GM12878 (cell line): ENCODE results near the gene MRPL50. TPM values are rescaled to one million over a fixed set of nuclear protein-coding genes. Genes with fewer than 3 reads are reported as not detected.

Experiments
- ATAC-seq: fragments of 200-7000 bp; cut with Tn5 transposase; 3 replicates; pipeline ENCODE4 v1.9.1; 2020; ENCODE audit warnings: mild to moderate bottlenecking, moderate library complexity
- BruUV-seq: library from RNA; stranded (reverse); fragments of 400-500 nt; replicated peaks from 2 replicates; lab custom pipeline; 2021; lab: Mats Ljungman, UMichigan
- CTCF ChIA-PET: fragments of 300-600 bp; sonication (Branson Sonifier 250); formaldehyde crosslinking; extraction: SDS; loops from one replicate; lab custom pipeline; 2021; ENCODE audit warnings: inconsistent platforms; lab: Yijun Ruan, JAX
- POLR2A ChIA-PET: fragments of 350-600 bp; formaldehyde crosslinking; extraction: SDS; loops from one replicate; lab custom pipeline; 2021; ENCODE audit warnings: inconsistent platforms; lab: Charles Lee
- RAD21 ChIA-PET: fragments of 300-600 bp; sonication (Branson Sonifier 250); formaldehyde crosslinking; loops from one replicate; lab custom pipeline; 2023; ENCODE audit warnings: antibody characterized with exemption; ENCODE audit not compliant: unreplicated experiment; lab: Charles Lee
- SMC1A ChIA-PET: fragments of 300-600 bp; sonication (Branson Sonifier 250); formaldehyde crosslinking; loops from one replicate; lab custom pipeline; 2023; ENCODE audit not compliant: unreplicated experiment, uncharacterized antibody; lab: Charles Lee
- DNase-seq: peaks from one replicate; pipeline ENCODE4 v3.0.0-alpha.2; 2011; ENCODE audit warnings: low read depth, low spot score
- FAIRE-seq: peaks from 3 replicates; lab custom pipeline; 2011; peaks lifted over from hg19 to GRCh38; lab: Jason Lieb, UNC
- H2AFZ ChIP-seq: 2 replicates; pipeline ENCODE4 v1.6.0; 2011; ENCODE audit warnings: low read depth, low read length, control low read depth; ENCODE audit not compliant: control insufficient read depth
- H3K27ac ChIP-seq: 2 replicates; pipeline ENCODE4 v1.5.1; 2011; ENCODE audit warnings: control low read depth; ENCODE audit not compliant: control insufficient read depth, insufficient read depth
- H3K27me3 ChIP-seq, 2 experiments: replicated peaks in 1 of 2; 2 replicates each; pipeline versions ENCODE4 v1.6.0 to v1.6.1; 2011; ENCODE audit warnings: low read length in 1 of 2; ENCODE audit not compliant: control insufficient read depth in 2 of 2, insufficient read depth in 2 of 2
- H3K36me3 ChIP-seq, 2 experiments: 2 replicates each; pipeline ENCODE4 v1.5.1; 2011; ENCODE audit warnings: low read length in 1 of 2; ENCODE audit not compliant: control insufficient read depth in 2 of 2, insufficient read depth in 2 of 2
- H3K4me1 ChIP-seq: 2 replicates; pipeline ENCODE4 v1.6.1; 2011; ENCODE audit warnings: mild to moderate bottlenecking, low read length, moderate library complexity, mixed read lengths; ENCODE audit not compliant: control insufficient read depth, insufficient read depth
- H3K4me2 ChIP-seq: 2 replicates; pipeline ENCODE4 v1.6.0; 2011; ENCODE audit warnings: control low read depth; ENCODE audit not compliant: control insufficient read depth, insufficient read depth
- H3K4me3 ChIP-seq: fragments of 200-600 bp; sonication (generic); 2 replicates; pipeline ENCODE4 v1.5.1; 2016
- H3K79me2 ChIP-seq: 2 replicates; pipeline ENCODE4 v1.6.0; 2011; ENCODE audit warnings: low read length; ENCODE audit not compliant: control insufficient read depth, insufficient read depth
- H3K9ac ChIP-seq: 2 replicates; pipeline ENCODE4 v1.8.0; 2011; ENCODE audit warnings: low read length, control low read depth, mixed read lengths; ENCODE audit not compliant: control insufficient read depth, insufficient read depth
- H3K9me3 ChIP-seq: replicated peaks from 3 replicates; pipeline ENCODE4 v1.5.1; 2011; ENCODE audit warnings: mild to moderate bottlenecking, low read length; ENCODE audit not compliant: control insufficient read depth, insufficient read depth
- H4K20me1 ChIP-seq: 2 replicates; pipeline ENCODE4 v1.6.0; 2011; ENCODE audit not compliant: control insufficient read depth, insufficient read depth
- BRCA1 ChIP-seq: IDR thresholded peaks from 2 replicates; pipeline ENCODE4 v1.6.1; 2011; ENCODE audit warnings: low read depth, low read length, improper control_type of control experiment
- FOS ChIP-seq: IDR thresholded peaks from 3 replicates; pipeline ENCODE4 v1.6.1; 2011; ENCODE audit warnings: borderline replicate concordance; ENCODE audit not compliant: insufficient read length; ENCODE audit errors: extremely low read depth
- FOXM1 ChIP-seq: IDR thresholded peaks from 2 replicates; pipeline ENCODE4 v1.6.1; 2012; ENCODE audit warnings: low read depth, mild to moderate bottlenecking, inconsistent platforms, low read length, moderate library complexity
- IKZF1 ChIP-seq: fragments of 450-650 bp; conservative IDR thresholded peaks from 2 replicates; pipeline ENCODE4 v1.6.1; 2017; ENCODE audit warnings: antibody characterized with exemption, mild to moderate bottlenecking
- MEF2B ChIP-seq: fragments of 450-650 bp; IDR thresholded peaks from 2 replicates; pipeline ENCODE4 v1.6.1; 2018; ENCODE audit warnings: mild to moderate bottlenecking, moderate library complexity; ENCODE audit not compliant: partially characterized antibody, poor library complexity, severe bottlenecking
- MTA3 ChIP-seq: IDR thresholded peaks from 2 replicates; pipeline ENCODE4 v1.6.1; 2012; ENCODE audit warnings: low read length, inconsistent platforms, borderline replicate concordance
- MXI1 ChIP-seq: fragments of 150-350 bp; IDR thresholded peaks from 2 replicates; pipeline ENCODE4 v1.6.1; 2011; ENCODE audit warnings: low read depth, mild to moderate bottlenecking, inconsistent platforms, low read length, improper control_type of control experiment
- NBN ChIP-seq: fragments of 450-650 bp; IDR thresholded peaks from 2 replicates; pipeline ENCODE4 v1.6.1; 2016
- NR2F1 ChIP-seq: fragments of 450-650 bp; conservative IDR thresholded peaks from 2 replicates; pipeline ENCODE4 v1.6.1; 2017; ENCODE audit warnings: mild to moderate bottlenecking
- PKNOX1 ChIP-seq: fragments of 450-650 bp; IDR thresholded peaks from 2 replicates; pipeline ENCODE4 v1.6.1; 2016; ENCODE audit warnings: mild to moderate bottlenecking
- POU2F2 ChIP-seq: IDR thresholded peaks from 3 replicates; pipeline ENCODE4 v1.6.1; 2011; ENCODE audit warnings: low read depth, mild to moderate bottlenecking, low read length, borderline replicate concordance
- RAD21 ChIP-seq: IDR thresholded peaks from 2 replicates; pipeline ENCODE4 v1.6.1; 2011; ENCODE audit warnings: mild to moderate bottlenecking, low read depth, low read length, moderate library complexity; ENCODE audit not compliant: insufficient read depth
- RUNX3 ChIP-seq: IDR thresholded peaks from 2 replicates; pipeline ENCODE4 v1.6.1; 2012; ENCODE audit warnings: low read length, inconsistent platforms
- SIN3A ChIP-seq: IDR thresholded peaks from 2 replicates; pipeline ENCODE4 v1.6.1; 2012; ENCODE audit warnings: low read depth, low read length, improper control_type of control experiment
- SMARCA5 ChIP-seq: fragments of 450-650 bp; IDR thresholded peaks from 2 replicates; pipeline ENCODE4 v1.6.1; 2017; ENCODE audit warnings: mild to moderate bottlenecking
- SPI1 ChIP-seq: IDR thresholded peaks from 2 replicates; pipeline ENCODE4 v1.6.1; 2011; ENCODE audit warnings: low read depth, mild to moderate bottlenecking, low read length, moderate library complexity, borderline replicate concordance; ENCODE audit not compliant: insufficient read depth
- SUPT20H ChIP-seq: IDR thresholded peaks from 2 replicates; pipeline ENCODE4 v1.6.1; 2011; ENCODE audit warnings: low read depth, mild to moderate bottlenecking, low read length, moderate library complexity, borderline replicate concordance; ENCODE audit not compliant: control insufficient read depth
- USF1 ChIP-seq: IDR thresholded peaks from 2 replicates; pipeline ENCODE4 v1.6.1; 2011; ENCODE audit warnings: borderline replicate concordance, low read depth, mild to moderate bottlenecking, moderate library complexity, mixed read lengths, low read length; ENCODE audit not compliant: insufficient read depth; ENCODE audit errors: extremely low read length
- WGBS: methylation state at CpG from one replicate; pipeline ENCODE4 v1.1.6; 2016; ENCODE audit warnings: low lambda C conversion rate; ENCODE audit not compliant: insufficient replicate concordance, insufficient coverage; ENCODE audit errors: missing lambda C conversion rate; 5-methylcytosine and 5-hydroxymethylcytosine counted together
- in situ Hi-C: fragments of 300-500 bp; cut with MboI; formaldehyde crosslinking; loops from 9 replicates; pipeline ENCODE4 v1.14.3; 2018; ENCODE audit warnings: mixed read lengths
- intact Hi-C: fragments of 100-400 bp; cut with micrococcal nuclease; formaldehyde crosslinking; loops from one replicate; pipeline ENCODE4 v1.14.2; 2022; ENCODE audit not compliant: unreplicated experiment
- polyA plus RNA-seq, 11 experiments: library from polyadenylated mRNA; depleted of rRNA in 4 of 11; unstranded in 6 of 11; stranded (reverse) in 5 of 11; fragments of >200 nt; fragmentation: Nextera tagmentation in 4 of 11; fragmentation: Illumina TruSeq in 1 of 11; extraction: Ambion mirVana in 4 of 11; extraction: Trizol in 1 of 11; gene quantifications; 1 replicate in 1 of 11; 2 replicates in 10 of 11; pipeline versions ENCODE4 v1.2.1 to v1.2.3, GENCODE V29; 2011 to 2016; ENCODE audit warnings: inconsistent platforms in 2 of 11, missing spikeins in 2 of 11, low read depth in 1 of 11
- total RNA-seq, 4 experiments: library from RNA; depleted of rRNA in 3 of 4; stranded (reverse); fragments of >200 nt in 3 of 4; fragmentation: Illumina TruSeq in 1 of 4; extraction: Trizol in 1 of 4; gene quantifications; 2 replicates each; pipeline versions ENCODE4 v1.2.1 to v1.2.3, GENCODE V29; 2013 to 2021

MRPL50 gene
- total and polyA plus RNA-seq, 10 of the 15 experiments (the other 5 are each of a cell fraction or from before 2014, with no cell fraction given) = 12.8 to 79.4 (median 27.9) TPM

GRCh38 chr9:101419863-101420262 lies 21.4 kb upstream of the MRPL50 start (continued):
- TF ChIP-seq RUNX3 (no peak), MTA3 (no peak), SMARCA5 (no peak), MXI1 (no peak), SUPT20H (no peak), FOXM1 (no peak)

- no peaks in the 10 kb centered on the region for H4K20me1 ChIP-seq
- DNase-seq (no peak), FAIRE-seq (no peak), ATAC-seq (no peak)
- no peak overlapping the region for H3K27ac ChIP-seq
- H3K9ac ChIP-seq = no peak overlapping the region
- BruUV-seq = no TSS peak
- ChIA-PET SMC1A (interaction anchor here (1.1 to 1.4 kb wide), 2 partner anchors 9 to 15 kb away, joined by 5 read pairs; no protein-coding TSS in a partner anchor), POLR2A (no interaction called here), CTCF (interaction anchor here (1.0 to 1.4 kb wide), 3 partner anchors 9 to 26 kb away, joined by 3 to 4 read pairs (median 4); no protein-coding TSS in a partner anchor), RAD21 (no interaction called here)
- in situ Hi-C loops = no loop called here
- H3K36me3 ChIP-seq = no peaks in the 10 kb centered on the region
- 13% methylated on average over 7 of the region's 7 CpGs for WGBS
- H3K27me3 ChIP-seq = no peaks in the 10 kb centered on the region
- intact Hi-C loops = no loop called here
- H2AFZ ChIP-seq = no peak overlapping the region
- no peak overlapping the region for H3K4me3 ChIP-seq
- H3K4me2 ChIP-seq = no peak overlapping the region
- no peaks in the 10 kb centered on the region for H3K79me2 ChIP-seq
- no peaks in the 10 kb centered on the region for H3K9me3 ChIP-seq
- H3K4me1 ChIP-seq = no peaks in the 10 kb centered on the region
- TF ChIP-seq RAD21 (no peak), POU2F2 (no peak), FOXM1 (no peak), BRCA1 (no peak), SPI1 (no peak), NR2F1 (no peak), USF1 (no peak), MEF2B (no peak), FOS (no peak), PKNOX1 (no peak), SIN3A (no peak), NBN (no peak), IKZF1 (no peak)
These were observed 20.4 kb upstream of the MRPL50 start for GRCh38 chr9:101418518-101419430.
